MM.1S (cell line): ENCODE results near the gene EPHB1.
A peak's percentile ranks its signal among the peaks of the same experiment; 100 is the strongest.

Source experiments
- DNase-seq: peaks from one replicate; pipeline ENCODE4 v3.0.0-alpha.2; 2015
- H2AFZ ChIP-seq: fragments of 300-600 bp; sonication (generic); 2 replicates; pipeline ENCODE4 v1.6.0; 2016; ENCODE audit warnings: antibody characterized with exemption, low read length
- H3F3A ChIP-seq: fragments of 300-600 bp; sonication (generic); 2 replicates; pipeline ENCODE4 v1.6.1; 2016; ENCODE audit warnings: mild to moderate bottlenecking, antibody characterized with exemption, low read length, moderate library complexity, mixed read lengths; ENCODE audit not compliant: insufficient read depth
- H3K27ac ChIP-seq: fragments of 300-600 bp; sonication (generic); 2 replicates; pipeline ENCODE4 v1.5.1; 2016; ENCODE audit warnings: mild to moderate bottlenecking, low read length
- H3K27me3 ChIP-seq: fragments of 300-600 bp; sonication (generic); replicated peaks from 2 replicates; pipeline ENCODE4 v1.6.0; 2016; ENCODE audit warnings: low read length; ENCODE audit not compliant: insufficient read depth
- H3K36me3 ChIP-seq: fragments of 300-600 bp; sonication (generic); replicated peaks from 2 replicates; pipeline ENCODE4 v1.6.1; 2016; ENCODE audit warnings: mild to moderate bottlenecking, low read length, mixed read lengths; ENCODE audit not compliant: insufficient read depth
- H3K4me1 ChIP-seq: fragments of 300-600 bp; sonication (generic); 2 replicates; pipeline ENCODE4 v1.6.1; 2016; ENCODE audit warnings: low read length, mixed read lengths
- H3K4me2 ChIP-seq: fragments of 300-600 bp; sonication (generic); 2 replicates; pipeline ENCODE4 v1.6.0; 2016; ENCODE audit warnings: low read depth, low read length
- H3K4me3 ChIP-seq: fragments of 300-600 bp; sonication (generic); 2 replicates; pipeline ENCODE4 v1.5.1; 2016; ENCODE audit warnings: low read length, mixed read lengths
- H3K79me2 ChIP-seq: fragments of 300-600 bp; sonication (generic); 2 replicates; pipeline ENCODE4 v1.6.1; 2016; ENCODE audit warnings: mixed run types, low read length, mixed read lengths
- H3K9ac ChIP-seq: fragments of 300-600 bp; sonication (generic); 2 replicates; pipeline ENCODE4 v1.6.1; 2016; ENCODE audit warnings: low read length, mixed read lengths
- H3K9me2 ChIP-seq: fragments of 300-600 bp; sonication (generic); replicated peaks from 2 replicates; pipeline ENCODE4 v1.6.1; 2016; ENCODE audit warnings: mild to moderate bottlenecking, low read length, mixed read lengths; ENCODE audit not compliant: insufficient read depth
- H3K9me3 ChIP-seq: fragments of 300-600 bp; sonication (generic); replicated peaks from 2 replicates; pipeline ENCODE4 v1.6.1; 2016; ENCODE audit warnings: mild to moderate bottlenecking, low read length, mixed read lengths; ENCODE audit not compliant: insufficient read depth
- H4K20me1 ChIP-seq: fragments of 300-600 bp; sonication (generic); 2 replicates; pipeline ENCODE4 v1.6.1; 2016; ENCODE audit warnings: mild to moderate bottlenecking, low read length, moderate library complexity, mixed read lengths; ENCODE audit not compliant: insufficient read depth
- CTCF ChIP-seq: fragments of 300-600 bp; sonication (generic); IDR thresholded peaks from 2 replicates; pipeline ENCODE4 v1.5.1; 2016; ENCODE audit warnings: antibody characterized with exemption, low read length, mixed read lengths
- EZH2 ChIP-seq: fragments of 300-600 bp; sonication (generic); optimal IDR thresholded peaks from 2 replicates; pipeline ENCODE3; 2017; ENCODE audit warnings: low read depth, mild to moderate bottlenecking, antibody characterized with exemption, low read length, mixed read lengths
- EZH2phosphoT487 ChIP-seq: fragments of 300-600 bp; sonication (generic); IDR thresholded peaks from 2 replicates; pipeline ENCODE4 v1.6.1; 2018; ENCODE audit warnings: antibody characterized with exemption, low read length

EPHB1 gene

GRCh38 chr3:134753999-134754742 is 40.9 kb upstream of the EPHB1 start:
- H3K4me2 ChIP-seq, result no peak overlapping the region
- no peaks in the 10 kb centered on the region for H3K9me2 ChIP-seq
- DNase-seq, result no peak
- H3K9me3 ChIP-seq, result no peaks in the 10 kb centered on the region
- TF ChIP-seq EZH2phosphoT487 (no peak), EZH2 (no peak), CTCF (no peak)
- H3K4me3 ChIP-seq, result no peak overlapping the region
- H3K9ac ChIP-seq, result no peak overlapping the region
- H3K27me3 ChIP-seq, result no peaks in the 10 kb centered on the region
- no peaks in the 10 kb centered on the region for H3K4me1 ChIP-seq
- H2AFZ ChIP-seq, result no peak overlapping the region
- no peaks in the 10 kb centered on the region for H3K36me3 ChIP-seq
- H4K20me1 ChIP-seq, result no peaks in the 10 kb centered on the region
- H3K27ac ChIP-seq, result no peak overlapping the region
- no peaks in the 10 kb centered on the region for H3K79me2 ChIP-seq
- no peaks in the 10 kb centered on the region for H3F3A ChIP-seq

- Histone ChIP-seq H3K4me3 (no peak overlapping the region), H3F3A (no peaks in the 10 kb centered on the region), H3K27ac (no peak overlapping the region), H3K27me3 (no peaks in the 10 kb centered on the region), H4K20me1 (no peaks in the 10 kb centered on the region), H3K36me3 (no peaks in the 10 kb centered on the region), H3K4me2 (no peak overlapping the region), H3K9me2 (no peaks in the 10 kb centered on the region), H3K9ac (no peak overlapping the region), H3K9me3 (no peaks in the 10 kb centered on the region), H2AFZ (no peak overlapping the region), H3K79me2 (no peaks in the 10 kb centered on the region), H3K4me1 (no peaks in the 10 kb centered on the region)
- peak; percentile 34 for DNase-seq
- TF ChIP-seq EZH2, result no peak
- peak; percentile 72 for TF ChIP-seq CTCF
These were observed 40.1 kb upstream of the EPHB1 start for GRCh38 chr3:134754768-134755559.

GRCh38 chr3:134755821-134756220 is 39.2 kb upstream of the EPHB1 start:
- Histone ChIP-seq H3K9ac (no peak overlapping the region), H3K36me3 (no peaks in the 10 kb centered on the region), H3K79me2 (no peaks in the 10 kb centered on the region), H2AFZ (no peak overlapping the region), H3K9me2 (no peaks in the 10 kb centered on the region), H3K4me1 (no peaks in the 10 kb centered on the region), H3K27me3 (no peaks in the 10 kb centered on the region), H3K4me2 (no peak overlapping the region), H4K20me1 (no peaks in the 10 kb centered on the region), H3K4me3 (no peak overlapping the region), H3K27ac (no peak overlapping the region), H3F3A (no peaks in the 10 kb centered on the region), H3K9me3 (no peaks in the 10 kb centered on the region)
- TF ChIP-seq CTCF (no peak), EZH2 (no peak), EZH2phosphoT487 (no peak)
- DNase-seq, result no peak
